ENCODE measurements around the gene KREMEN2.

- no peak for TF ChIP-seq CTCF (IDR thresholded peaks at IDR 0.05)
- TF ChIP-seq NPAS2 (CRISPR knock-in tag; IDR thresholded peaks at IDR 0.05; ENCODE audit: borderline replicate concordance) = no peak
- TF ChIP-seq KDM5A (IDR thresholded peaks at IDR 0.05) = no peak
- TF ChIP-seq EP300 (IDR thresholded peaks at IDR 0.05) = no peak
- TF ChIP-seq RAD21 (conservative IDR thresholded peaks at IDR 0.05 in 1 of 2, IDR thresholded peaks at IDR 0.05 in 1 of 2) = no peak
- TF ChIP-seq POLR2AphosphoS2 (conservative IDR thresholded peaks at IDR 0.05; ENCODE audit: low read length) = no peak
- TF ChIP-seq CBX2 (IDR thresholded peaks at IDR 0.05; ENCODE audit: borderline replicate concordance, low read depth) = no peak
- TF ChIP-seq JUNB (IDR thresholded peaks at IDR 0.05) = no peak
- no peak for TF ChIP-seq JUN (IDR thresholded peaks at IDR 0.05)
- TF ChIP-seq PBX3 (IDR thresholded peaks at IDR 0.05) = no peak
- no peak for TF ChIP-seq NFE2L2 (conservative IDR thresholded peaks at IDR 0.05; ENCODE audit: low read length)
- TF ChIP-seq ZFP36 (IDR thresholded peaks at IDR 0.05; ENCODE audit: borderline replicate concordance, partially characterized antibody) = no peak
- no peak for TF ChIP-seq POLR2A (IDR thresholded peaks at IDR 0.05; ENCODE audit: low read length)
These were observed 46.4 kb downstream of the KREMEN2 start for GRCh38 chr16:3010510-3010909.
